GM18858 (cell line): Measurements from ENCODE around the gene RNU1-3.
"Not testable (repeated sequence)": the region's sequence is repeated elsewhere in the genome, so short reads cannot be mapped to it uniquely, and the experiment has no call there.

Experiments used
- ATAC-seq: cut with Tn5 transposase; IDR thresholded peaks from one replicate; pipeline ENCODE4 v1.9.1; 2021; ENCODE audit not compliant: unreplicated experiment

The RNU1-3 gene

GRCh38 chr1:16656981-16657683 lies 9.6 kb downstream of the RNU1-3 start:
- ATAC-seq: not testable (repeated sequence)

GRCh38 chr1:16656574-16656973 lies 10.2 kb downstream of the RNU1-3 start:
- not testable (repeated sequence) for ATAC-seq

- not testable (repeated sequence) for ATAC-seq
Measured at GRCh38 chr1:16651560-16651959, 15.2 kb downstream of the RNU1-3 start.

- not testable (repeated sequence) for ATAC-seq
Measured at GRCh38 chr1:16649960-16650359, 16.8 kb downstream of the RNU1-3 start.

- not testable (repeated sequence) for ATAC-seq
Measured at GRCh38 chr1:16649390-16649789, 17.4 kb downstream of the RNU1-3 start.

- not testable (repeated sequence) for ATAC-seq
Measured at GRCh38 chr1:16648756-16649155, 18.0 kb downstream of the RNU1-3 start.

- ATAC-seq: not testable (repeated sequence)
Measured at GRCh38 chr1:16648250-16648649, 18.5 kb downstream of the RNU1-3 start.

- ATAC-seq: not testable (repeated sequence)
Measured at GRCh38 chr1:16647179-16648176, 19.3 kb downstream of the RNU1-3 start.

- ATAC-seq: not testable (repeated sequence)
Measured at GRCh38 chr1:16646716-16647115, 20.0 kb downstream of the RNU1-3 start.

- ATAC-seq: not testable (repeated sequence)
Measured at GRCh38 chr1:16646061-16646664, 20.6 kb downstream of the RNU1-3 start.

- ATAC-seq: peak; percentile 1
Measured at GRCh38 chr1:16645271-16646060, 21.3 kb downstream of the RNU1-3 start.

GRCh38 chr1:16644482-16645270 lies 22.1 kb downstream of the RNU1-3 start:
- peak; percentile 57 for ATAC-seq

GRCh38 chr1:16644193-16644481 lies 22.6 kb downstream of the RNU1-3 start:
- peak; percentile 15 for ATAC-seq

- ATAC-seq: peak; percentile 4
Measured at GRCh38 chr1:16643476-16644192, 23.1 kb downstream of the RNU1-3 start.

GRCh38 chr1:16643001-16643411 lies 23.7 kb downstream of the RNU1-3 start:
- ATAC-seq: not testable (repeated sequence)

GRCh38 chr1:16642025-16642966 lies 24.5 kb downstream of the RNU1-3 start:
- ATAC-seq: not testable (repeated sequence)

GRCh38 chr1:16641159-16641975 lies 25.4 kb downstream of the RNU1-3 start:
- ATAC-seq: not testable (repeated sequence)
